NCI-H1092 treated with DMSO at 0.1 percent for 48 hours (cell line): ENCODE data around the gene FADS3.
A peak's percentile ranks its signal among the peaks of the same experiment; 100 is the strongest.

ENCODE experiments used
- DNase-seq: peaks from one replicate; lab custom pipeline; 2025; lab: John Stamatoyannopoulos, UW

The FADS3 gene

DNA sequence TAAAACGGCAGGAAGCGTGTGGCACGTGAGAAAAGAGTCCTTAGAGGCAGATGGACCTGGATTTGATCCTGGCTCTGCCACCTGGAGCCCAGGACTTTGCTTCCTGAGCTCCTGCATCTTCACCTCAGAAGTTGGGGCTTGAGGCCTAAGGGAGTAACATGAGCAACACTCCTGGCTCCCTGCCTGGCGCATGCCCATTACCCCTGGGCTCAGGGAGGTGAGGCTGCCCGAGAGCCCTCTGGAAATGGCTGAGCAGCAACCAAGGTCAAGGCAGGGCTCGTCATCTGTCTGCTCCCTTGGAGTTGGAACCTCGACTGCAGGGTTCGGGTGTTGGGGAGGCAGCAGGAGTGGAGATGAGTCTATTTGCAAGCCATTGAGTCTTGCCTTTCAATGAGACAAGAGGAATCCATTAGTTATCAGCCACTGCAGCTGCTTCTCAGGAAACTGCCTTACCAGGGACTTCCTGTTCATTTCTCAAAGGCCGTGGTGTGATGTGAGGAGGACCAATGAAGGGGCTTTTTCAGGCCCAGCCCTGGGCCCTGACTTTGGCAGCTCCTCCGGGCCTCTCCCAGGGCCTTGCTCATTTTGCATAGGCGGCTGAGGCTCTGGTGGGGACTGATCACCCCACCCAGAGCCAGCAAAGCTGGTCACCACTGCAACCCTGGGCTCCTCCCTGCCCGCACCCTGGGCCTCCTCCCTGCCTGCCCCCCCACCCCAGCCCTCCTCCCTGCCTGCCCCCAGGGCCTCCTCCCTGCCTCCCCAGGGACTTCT lies 56.9 kb downstream of the FADS3 start:
- DNase-seq: peak; percentile 83

DNA sequence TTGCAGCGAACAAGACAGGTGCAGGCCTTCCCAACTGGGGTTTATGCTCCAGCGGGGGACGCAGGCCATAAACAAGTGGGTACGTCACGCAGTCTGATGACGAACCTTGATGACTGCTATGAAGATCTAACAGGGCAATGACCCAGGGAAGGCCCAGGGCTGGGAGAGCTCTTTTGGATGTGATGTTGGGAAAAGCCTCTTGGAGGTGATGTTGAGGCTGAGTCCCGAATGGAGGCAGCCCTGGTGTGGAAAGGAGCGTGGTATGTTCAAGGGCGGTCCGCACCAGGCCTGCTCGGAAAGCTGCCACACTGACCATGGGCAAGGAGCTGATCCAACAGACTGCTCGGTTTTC lies 57.4 kb downstream of the FADS3 start:
- DNase-seq: no peak

DNA sequence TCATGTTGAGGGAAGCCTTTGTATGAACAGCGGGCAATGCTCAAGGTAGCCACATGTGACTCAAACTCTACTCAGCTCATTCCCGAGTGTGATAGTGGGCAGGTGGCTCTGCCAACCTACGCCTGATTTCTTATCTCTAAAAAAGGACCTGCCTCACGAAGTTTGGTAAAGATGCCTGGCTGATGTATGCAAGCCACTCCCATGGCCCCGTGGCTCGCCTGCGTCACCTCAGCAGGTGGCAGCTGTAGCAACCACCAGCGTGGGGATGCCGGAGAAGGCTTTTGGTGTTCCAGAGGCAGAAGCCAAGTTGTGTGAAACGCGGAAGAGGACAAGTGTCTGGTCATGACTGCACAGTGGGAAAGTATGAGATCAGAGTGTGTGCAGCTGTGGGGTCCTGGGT lies 57.9 kb downstream of the FADS3 start:
- no peak for DNase-seq

DNA sequence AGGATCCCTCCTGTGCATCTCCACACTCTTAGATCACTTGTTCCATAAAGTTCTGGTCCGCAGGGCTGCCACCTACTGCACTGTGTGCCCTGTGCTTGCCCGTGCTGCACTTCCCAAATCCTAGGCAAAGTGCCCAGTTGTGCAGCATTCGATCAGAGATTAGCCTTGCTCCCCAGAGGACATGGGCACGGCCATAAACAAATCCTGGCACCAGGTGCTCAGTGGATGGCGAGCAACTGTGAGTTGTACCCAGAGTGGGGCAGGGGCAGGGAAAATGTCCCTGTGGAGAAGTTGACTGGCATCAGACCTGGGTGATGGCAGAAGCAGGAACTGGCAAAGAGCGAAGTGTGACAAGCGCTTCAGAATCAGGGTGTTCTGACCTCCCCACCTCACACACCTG lies 58.6 kb downstream of the FADS3 start:
- DNase-seq: peak; percentile 35

DNA sequence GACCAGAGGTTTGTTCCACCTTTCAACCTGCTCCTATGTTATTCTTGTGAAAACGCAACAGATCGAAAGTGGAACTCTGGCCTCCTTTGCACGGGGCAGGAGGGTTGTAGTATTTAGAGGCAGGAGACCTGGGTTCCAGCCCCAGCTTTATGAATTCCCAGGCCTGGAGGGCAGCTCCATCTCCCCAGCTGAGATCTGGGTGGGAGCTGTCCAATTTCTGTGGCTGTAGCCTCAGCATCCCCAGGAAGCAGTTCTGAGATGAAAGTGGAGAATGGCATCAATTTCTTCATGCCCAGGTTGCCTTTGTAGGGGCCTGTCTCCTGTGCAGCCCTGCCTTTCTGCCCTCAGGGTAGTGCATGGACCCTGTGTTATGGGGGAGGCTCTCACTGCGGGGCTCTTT lies 59.1 kb downstream of the FADS3 start:
- DNase-seq: no peak

DNA sequence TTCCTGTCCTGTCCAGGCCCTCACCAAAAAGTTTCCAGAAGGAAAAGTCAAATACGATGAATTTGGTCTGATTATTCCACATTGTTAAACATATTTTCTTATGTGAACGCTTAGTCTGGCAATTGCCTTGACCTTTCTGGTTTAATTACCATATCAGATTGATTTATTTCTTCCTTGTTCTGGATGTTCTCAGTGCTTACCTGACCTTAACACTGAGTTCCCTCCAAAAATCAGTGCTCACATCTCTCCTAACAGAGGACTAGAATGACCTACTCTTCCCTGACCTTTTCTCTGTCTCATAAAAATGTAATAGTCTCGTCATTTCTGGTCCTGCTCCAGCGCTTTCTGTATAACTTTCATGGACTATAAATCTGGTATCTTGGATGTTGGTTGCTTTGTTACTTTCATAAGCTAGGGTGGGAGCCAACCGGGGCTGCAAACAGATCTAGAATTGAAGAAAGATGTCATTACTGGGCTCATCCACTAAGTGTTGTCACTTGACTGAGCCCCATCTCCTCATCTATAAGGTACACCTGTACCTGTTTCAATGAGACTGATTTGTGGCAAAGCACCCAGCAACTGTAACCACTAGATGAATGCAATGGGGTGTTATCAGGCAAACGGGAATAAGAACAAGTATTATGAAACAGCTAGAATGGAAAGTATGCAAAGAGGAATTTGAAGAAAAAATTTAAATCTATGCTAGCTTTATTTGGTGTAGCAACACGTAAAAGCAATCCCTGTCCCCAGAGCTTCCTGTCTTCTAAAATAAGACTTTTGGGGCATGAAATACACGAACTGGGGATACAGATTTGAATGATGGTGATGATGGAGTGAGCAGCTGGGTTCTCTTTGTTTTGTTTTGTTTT lies 60.9 kb downstream of the FADS3 start:
- no peak for DNase-seq

DNA sequence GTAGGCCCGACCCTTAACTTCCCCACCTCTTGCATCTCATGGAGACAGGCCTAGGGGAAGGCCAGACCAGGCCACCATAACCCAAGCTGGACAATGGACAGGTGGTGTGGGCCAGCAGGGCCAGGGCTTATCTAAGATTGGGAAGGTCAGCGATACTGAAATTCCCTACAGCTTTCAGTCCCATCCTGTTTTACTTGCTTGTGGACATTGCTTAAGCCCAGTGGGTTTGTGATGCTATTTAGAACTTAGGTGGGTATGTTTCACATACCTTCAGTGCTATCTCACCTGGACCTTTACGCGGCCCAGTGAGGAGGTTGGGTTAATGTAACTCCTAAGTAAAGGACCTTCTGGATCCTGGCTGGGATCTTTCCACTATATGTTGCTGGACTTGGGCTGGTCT lies 61.5 kb downstream of the FADS3 start:
- no peak for DNase-seq

DNA sequence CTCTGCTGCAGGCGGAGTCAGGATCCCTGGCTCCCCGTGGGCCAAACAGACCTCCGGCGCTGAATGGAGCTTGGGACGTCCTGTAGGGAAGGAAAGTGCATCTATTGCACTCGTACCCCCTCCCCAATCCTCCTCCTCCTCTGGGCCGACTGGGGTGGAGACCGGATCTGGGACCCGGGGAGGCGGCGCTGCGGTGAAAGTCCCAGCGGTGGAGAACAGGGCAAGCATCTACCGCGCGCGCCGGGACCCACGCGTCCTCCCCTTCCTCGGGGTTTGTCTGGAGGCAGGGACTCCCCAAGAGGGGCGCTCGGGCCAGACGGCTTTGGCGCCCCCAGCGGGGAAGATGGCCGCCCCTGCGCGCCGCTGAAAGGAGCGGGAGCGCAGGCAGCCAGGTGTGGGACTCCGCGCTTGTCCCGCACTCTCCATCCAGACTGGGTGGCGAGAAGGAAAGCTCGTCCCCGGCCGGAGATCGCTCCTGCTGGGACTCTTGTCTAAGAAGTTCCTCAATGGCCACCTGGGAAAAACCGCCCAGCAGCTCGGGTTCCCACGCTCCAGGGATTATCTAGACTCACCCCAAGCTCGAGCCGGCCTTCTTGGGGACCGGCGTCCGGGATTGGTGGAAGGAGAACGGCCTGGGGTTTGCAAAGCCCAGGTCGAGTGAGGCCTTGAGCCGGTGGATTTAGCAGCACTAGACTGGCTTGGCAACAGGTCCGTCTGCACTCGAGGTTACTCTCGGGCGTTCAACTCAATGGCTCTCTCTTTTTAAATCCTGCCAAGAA lies 62.5 kb downstream of the FADS3 start:
- DNase-seq: peak; percentile 63

DNA sequence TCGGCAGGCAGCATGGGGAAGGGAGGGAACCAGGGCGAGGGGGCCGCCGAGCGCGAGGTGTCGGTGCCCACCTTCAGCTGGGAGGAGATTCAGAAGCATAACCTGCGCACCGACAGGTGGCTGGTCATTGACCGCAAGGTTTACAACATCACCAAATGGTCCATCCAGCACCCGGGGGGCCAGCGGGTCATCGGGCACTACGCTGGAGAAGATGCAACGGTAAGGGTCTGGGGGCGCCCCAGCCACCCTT lies 63.0 kb downstream of the FADS3 start:
- no peak for DNase-seq

DNA sequence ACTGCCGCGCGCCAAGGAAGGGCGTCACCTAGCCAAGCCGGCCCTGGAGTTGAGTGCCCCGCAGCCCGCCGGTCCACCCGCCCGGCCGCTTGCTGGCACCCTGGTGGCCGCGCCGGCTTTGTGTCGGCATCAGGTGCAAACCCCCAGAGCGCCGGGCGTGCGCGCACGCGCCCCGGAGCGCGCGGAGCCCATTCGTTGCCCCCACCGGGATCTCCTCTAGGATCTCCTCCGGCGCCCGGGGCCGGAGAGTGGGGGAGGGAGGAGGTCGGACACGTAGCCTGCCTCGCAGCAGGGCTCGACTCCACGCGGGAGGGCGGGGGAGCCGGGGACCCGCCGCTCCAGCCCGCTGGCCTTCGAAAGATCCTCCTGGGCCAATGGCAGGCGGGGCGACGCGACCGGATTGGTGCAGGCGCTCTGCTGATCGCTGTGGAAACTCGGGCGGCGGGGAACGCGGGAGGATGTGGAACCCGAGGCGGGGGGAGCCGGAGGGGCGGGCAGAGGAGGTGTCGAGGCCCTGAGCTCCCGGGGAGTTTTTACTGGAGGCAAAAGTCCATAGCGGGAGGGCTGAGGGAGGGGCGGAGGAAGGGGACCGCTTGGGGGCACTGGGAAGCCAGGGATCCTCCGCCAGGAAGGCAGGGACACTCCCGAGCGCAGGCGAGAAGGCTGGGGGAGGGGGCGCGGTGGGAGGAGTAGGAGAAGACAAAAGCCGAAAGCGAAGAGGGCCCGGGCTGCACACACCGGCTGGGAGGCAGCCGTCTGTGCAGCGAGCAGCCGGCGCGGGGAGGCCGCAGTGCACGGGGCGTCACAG lies 63.6 kb downstream of the FADS3 start, which contains the start of gene FADS2:
Gene FADS2 (plus strand): TSS at position 730 of the 808 bp plus-strand sequence. CDS start 91 bp downstream, outside the sequence.
- peak; percentile 96 for DNase-seq

DNA sequence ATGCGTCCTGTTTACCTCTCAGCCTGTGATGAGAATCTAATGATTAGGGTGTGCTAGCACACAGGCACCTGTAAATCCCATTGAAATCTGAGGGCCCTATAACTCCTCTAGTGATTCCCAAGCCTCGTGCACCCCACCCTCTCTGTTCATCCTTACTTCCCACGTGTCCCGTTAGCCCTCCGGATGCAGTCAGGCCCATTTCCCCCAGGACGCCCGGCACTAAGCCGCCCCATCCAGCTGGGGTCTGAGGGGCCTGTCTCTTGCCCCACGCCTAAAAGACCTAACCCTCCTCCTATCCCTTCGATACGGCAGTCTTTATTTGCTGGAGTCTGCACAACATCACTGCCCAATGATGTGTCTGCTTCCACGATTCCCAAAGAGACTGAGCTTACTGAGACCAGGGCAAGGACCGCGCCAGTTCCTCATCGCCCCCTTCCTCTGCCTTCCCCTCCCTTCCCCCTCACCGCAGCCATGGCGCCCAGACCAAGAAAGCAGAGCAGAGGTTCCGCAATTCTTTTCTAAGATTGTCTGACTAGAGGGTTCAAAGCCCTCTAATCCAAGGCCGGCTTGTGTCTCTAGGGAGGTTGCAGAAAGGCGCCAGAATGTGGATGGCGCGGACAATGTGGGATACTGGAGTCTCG lies 64.3 kb downstream of the FADS3 start:
- peak; percentile 83 for DNase-seq
